Measurements from ENCODE around the gene ZNF518B. TPM values are rescaled to one million over a fixed set of nuclear protein-coding genes. Genes with fewer than 3 reads are reported as not detected.

Gene ZNF518B
- total and polyA plus RNA-seq, 9 of the 15 experiments (the other 6 are each of a cell fraction or from before 2014, with no cell fraction given): 13.1 to 48.9 (median 37.5) TPM

DNA sequence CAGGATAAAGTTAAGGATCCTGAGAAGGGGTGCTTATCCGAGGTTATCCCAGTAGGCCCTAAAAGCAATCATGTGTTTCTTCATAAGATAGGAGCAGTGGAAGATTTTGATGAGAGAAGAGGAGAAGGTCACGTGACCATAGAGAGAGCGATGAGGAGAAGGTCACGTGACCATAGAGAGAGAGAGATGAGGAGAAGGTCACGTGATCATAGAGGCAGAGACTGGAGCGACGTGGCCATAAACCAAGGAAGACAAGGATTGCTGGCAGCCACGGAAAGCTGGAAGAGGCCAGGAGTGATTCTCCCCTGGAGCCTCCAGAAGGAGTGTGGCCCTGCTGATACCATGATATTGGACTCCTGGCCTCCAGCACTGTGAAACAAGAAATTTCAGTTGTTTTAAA is 38.4 kb upstream of the ZNF518B start (continued):
- TF ChIP-seq REST (IDR thresholded peaks at IDR 0.05; ENCODE audit: borderline replicate concordance) (peak; percentile 63), REST (CRISPR knock-in tag; IDR thresholded peaks at IDR 0.05; ENCODE audit: low read depth) (no peak), CBFA2T3 (IDR thresholded peaks at IDR 0.05) (no peak), CXXC5 (CRISPR knock-in tag; IDR thresholded peaks at IDR 0.05) (no peak)
- TF ChIP-seq, protein P1, sequence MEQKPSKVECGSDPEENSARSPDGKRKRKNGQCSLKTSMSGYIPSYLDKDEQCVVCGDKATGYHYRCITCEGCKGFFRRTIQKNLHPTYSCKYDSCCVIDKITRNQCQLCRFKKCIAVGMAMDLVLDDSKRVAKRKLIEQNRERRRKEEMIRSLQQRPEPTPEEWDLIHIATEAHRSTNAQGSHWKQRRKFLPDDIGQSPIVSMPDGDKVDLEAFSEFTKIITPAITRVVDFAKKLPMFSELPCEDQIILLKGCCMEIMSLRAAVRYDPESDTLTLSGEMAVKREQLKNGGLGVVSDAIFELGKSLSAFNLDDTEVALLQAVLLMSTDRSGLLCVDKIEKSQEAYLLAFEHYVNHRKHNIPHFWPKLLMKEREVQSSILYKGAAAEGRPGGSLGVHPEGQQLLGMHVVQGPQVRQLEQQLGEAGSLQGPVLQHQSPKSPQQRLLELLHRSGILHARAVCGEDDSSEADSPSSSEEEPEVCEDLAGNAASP (IDR thresholded peaks at IDR 0.05): no peak

All from K562 (cell line).